GM19043 (cell line): Measurements from ENCODE around the gene ZNF341.
"Not testable (repeated sequence)": the region's sequence is repeated elsewhere in the genome, so short reads cannot be mapped to it uniquely, and the experiment has no call there.

Experiments
- ATAC-seq: cut with Tn5 transposase; IDR thresholded peaks from one replicate; pipeline ENCODE4 v1.9.1; 2021; ENCODE audit warnings: low read depth; ENCODE audit not compliant: unreplicated experiment

Gene ZNF341

DNA sequence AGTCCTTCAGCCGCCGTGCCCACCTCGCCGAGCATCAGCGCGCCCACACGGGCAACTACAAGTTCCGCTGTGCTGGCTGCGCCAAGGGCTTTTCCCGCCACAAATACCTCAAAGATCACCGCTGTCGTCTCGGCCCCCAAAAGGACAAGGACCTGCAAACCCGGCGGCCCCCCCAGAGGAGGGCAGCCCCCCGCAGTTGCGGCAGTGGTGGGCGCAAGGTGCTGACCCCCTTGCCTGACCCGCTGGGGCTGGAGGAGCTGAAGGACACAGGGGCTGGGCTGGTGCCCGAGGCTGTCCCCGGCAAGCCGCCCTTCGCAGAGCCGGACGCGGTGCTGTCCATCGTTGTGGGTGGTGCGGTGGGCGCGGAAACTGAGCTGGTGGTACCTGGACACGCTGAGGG is 59.2 kb downstream of the ZNF341 start:
- ATAC-seq = no peak

- no peak for ATAC-seq
These were observed 59.7 kb downstream of the ZNF341 start for GRCh38 chr20:33791540-33791939.

DNA sequence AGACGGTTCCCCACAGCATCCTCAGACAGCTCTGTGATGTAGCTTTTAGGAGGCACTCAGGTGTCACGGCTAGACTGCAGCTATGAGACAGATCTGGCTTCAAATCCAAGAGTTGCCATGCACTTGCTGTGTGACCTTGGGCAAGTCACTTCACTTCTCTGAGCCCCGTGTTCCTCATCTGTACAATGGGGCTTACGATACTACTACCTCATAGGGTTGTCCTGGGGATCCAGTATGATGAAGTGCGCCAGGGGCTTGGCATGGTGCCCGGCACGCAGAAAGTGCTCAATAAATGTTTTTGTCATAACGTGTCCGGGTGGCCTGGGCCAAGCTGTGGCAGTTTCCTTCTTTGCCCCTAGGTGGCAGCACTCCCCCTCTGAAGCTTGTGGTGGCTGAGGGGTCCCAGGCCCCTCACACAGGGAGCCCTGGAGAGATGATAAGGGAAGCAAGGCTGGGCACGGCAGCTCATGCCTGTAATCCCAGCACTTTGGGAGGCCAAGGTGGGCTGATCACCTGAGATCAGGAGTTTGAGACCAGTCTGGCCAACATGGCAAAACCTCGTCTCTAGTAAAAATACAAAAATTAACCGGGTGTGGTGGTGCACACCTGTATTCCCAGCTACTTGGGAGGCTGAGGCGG is 60.3 kb downstream of the ZNF341 start:
- no peak for ATAC-seq

- not testable (repeated sequence) for ATAC-seq
These were observed 60.8 kb downstream of the ZNF341 start for GRCh38 chr20:33792598-33792989.

- ATAC-seq = no peak
These were observed 61.5 kb downstream of the ZNF341 start for GRCh38 chr20:33793011-33793931.

- ATAC-seq = no peak
These were observed 64.6 kb downstream of the ZNF341 start for GRCh38 chr20:33796263-33796906.

DNA sequence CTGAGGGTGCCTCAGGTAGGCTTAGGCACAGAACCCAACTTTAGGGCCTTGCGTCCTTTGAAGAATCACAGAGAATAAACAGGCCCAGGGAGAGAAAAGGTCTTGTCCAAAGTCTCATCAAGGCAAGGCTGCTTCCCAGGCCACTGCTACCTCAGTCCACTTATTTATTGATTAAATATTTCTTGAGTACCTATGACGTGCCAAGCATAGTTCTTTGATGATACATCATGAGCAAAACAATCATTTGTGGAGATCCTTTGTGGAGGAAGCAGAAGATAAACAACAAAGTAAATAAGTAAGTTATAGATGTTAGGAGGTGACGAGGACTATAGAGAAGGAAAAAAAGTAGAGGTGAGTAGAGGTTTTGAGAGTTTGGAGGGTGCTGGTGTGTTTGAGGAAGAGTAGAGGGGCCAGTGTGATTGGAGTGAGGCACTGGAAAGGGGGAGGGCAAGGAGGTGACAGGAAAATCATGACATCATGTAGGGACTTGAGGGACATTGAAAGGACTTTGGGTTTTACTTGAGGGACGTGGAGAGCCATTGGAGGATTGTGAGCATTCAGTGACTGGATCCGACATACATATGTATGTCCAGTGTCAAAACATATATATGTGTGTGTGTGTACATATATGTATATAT is 65.2 kb downstream of the ZNF341 start:
- no peak for ATAC-seq

- no peak for ATAC-seq
These were observed 66.6 kb downstream of the ZNF341 start for GRCh38 chr20:33798444-33798843.

GRCh38 chr20:33803921-33804337 is 72.1 kb downstream of the ZNF341 start:
- ATAC-seq = no peak

DNA sequence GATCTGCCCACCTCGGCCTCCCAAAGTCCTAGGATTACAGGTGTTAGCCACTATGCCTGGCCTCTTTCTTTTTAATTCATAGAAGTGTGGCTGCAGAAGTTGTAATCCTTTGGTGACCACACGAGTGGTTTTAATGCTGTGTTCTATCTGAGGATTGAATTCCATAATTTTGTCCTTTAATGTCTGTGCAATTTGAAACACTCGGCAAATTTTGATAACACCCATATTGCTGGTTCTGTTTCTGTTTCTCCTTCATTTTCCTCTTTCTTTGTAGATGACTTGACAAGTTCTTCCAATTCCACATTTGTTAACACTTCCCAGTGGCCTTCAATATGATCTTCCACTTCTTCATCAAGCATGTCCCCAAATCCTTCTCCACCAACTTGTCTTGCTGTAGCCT is 76.6 kb downstream of the ZNF341 start:
- no peak for ATAC-seq

GRCh38 chr20:33810259-33810658 is 78.5 kb downstream of the ZNF341 start:
- ATAC-seq = no peak

- peak; percentile 93 for ATAC-seq
These were observed 79.3 kb downstream of the ZNF341 start, which contains the start of gene CHMP4B for GRCh38 chr20:33810885-33811775. TSS of gene CHMP4B (plus strand) at chr20:33811348. CDS start at chr20:33811469, 121 bp downstream.

DNA sequence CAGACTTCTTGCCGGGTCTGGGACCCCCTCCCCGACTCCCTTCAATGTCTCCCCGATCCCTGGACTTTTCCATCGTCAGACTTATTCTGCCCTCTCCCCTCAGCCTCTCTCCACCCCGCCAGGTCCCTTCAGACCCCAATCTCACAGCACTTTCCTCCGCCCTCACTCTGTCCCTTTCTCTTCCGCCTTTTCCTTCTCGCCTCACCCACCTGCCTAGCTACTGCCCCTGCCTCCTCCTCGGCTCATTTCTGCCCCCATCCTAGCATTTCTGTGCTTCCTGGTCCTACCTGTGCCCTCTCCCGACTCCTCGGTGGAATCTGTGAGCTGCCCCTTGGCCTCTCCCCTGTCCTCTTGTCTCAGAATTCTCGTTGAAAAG is 80.0 kb downstream of the ZNF341 start:
- ATAC-seq = no peak

GRCh38 chr20:33812152-33812849 is 80.5 kb downstream of the ZNF341 start:
- ATAC-seq = no peak

DNA sequence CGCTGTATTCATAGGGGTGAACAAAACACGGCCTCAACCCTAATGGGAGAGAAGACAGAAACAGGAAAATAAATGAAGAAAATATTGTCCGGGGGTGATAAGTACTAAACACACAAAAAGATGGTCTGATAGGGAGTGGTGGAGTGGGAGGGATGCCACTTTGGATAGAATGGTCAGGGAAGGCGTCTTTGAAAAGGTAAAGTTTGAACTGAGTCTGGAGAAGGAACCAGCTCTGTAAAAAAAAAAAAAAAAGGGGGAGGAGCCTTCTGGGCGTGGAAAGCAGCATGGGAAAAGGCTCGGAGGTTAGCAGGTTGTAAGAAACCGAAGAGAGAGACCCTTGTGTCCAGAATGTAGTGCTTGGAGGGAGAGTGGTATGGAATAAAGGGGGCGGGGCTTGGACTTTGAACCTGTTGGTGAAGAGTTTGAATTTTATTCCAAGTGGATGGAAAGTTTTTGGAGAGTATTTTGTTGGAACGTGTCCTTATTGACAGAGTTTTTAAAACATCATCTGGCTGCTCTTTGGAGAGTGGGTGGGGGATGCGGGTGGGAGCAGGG is 81.2 kb downstream of the ZNF341 start:
- ATAC-seq = no peak

GRCh38 chr20:33814238-33814712 is 82.5 kb downstream of the ZNF341 start:
- ATAC-seq = no peak

DNA sequence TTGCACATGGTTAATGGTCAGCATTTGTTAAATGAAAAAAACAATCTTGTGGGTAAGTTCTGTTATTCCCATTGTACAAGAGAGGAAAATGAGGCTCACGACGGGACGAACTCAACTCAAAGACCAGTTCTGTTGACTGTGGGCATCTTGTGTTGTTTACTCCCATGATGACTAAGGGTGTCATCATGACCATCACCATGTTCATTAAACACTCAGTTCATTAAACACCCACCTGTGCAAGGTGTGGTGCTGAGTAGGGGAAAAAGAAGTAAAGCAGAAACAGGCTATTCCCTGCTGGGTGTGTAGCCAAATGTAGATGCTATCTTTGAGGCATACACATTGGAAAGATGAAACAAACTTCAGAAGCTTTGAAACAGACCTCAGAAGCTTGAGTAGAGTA is 83.9 kb downstream of the ZNF341 start:
- no peak for ATAC-seq

GRCh38 chr20:33816191-33816590 is 84.4 kb downstream of the ZNF341 start:
- ATAC-seq = no peak

GRCh38 chr20:33817411-33817810 is 85.6 kb downstream of the ZNF341 start:
- ATAC-seq = no peak
